Panc1 (cell line): ENCODE data around the gene ATP11A. TPM values are rescaled to one million over a fixed set of nuclear protein-coding genes. Genes with fewer than 3 reads are reported as not detected.

ENCODE experiments used
- ATAC-seq: fragments of 200-7000 bp; cut with Tn5 transposase; 2 replicates; pipeline ENCODE4 v1.9.1; 2020; ENCODE audit warnings: mild to moderate bottlenecking, moderate library complexity
- BruUV-seq: library from RNA; stranded (reverse); fragments of 400-500 nt; replicated peaks from 2 replicates; lab custom pipeline; 2021; lab: Mats Ljungman, UMichigan
- CTCF ChIA-PET: fragments of 300-600 bp; sonication (Branson Sonifier 250); formaldehyde crosslinking; loops from one replicate; lab custom pipeline; 2022; ENCODE audit warnings: antibody characterized with exemption; lab: Charles Lee
- POLR2A ChIA-PET: fragments of 300-600 bp; sonication (Branson Sonifier 250); formaldehyde crosslinking; loops from one replicate; lab custom pipeline; 2022; ENCODE audit warnings: antibody characterized with exemption; lab: Charles Lee
- DNase-seq: peaks from one replicate; pipeline ENCODE4 v3.0.0-alpha.2; 2010; ENCODE audit warnings: low read depth, low spot score
- H3K27ac ChIP-seq: 2 replicates; pipeline ENCODE4 v1.5.1; 2011; ENCODE audit warnings: mild to moderate bottlenecking, low read length, inconsistent platforms
- H3K27me3 ChIP-seq: fragments of 200-500 bp; sonication (Bioruptor generic); 2 replicates; pipeline ENCODE4 v1.6.0; 2014; ENCODE audit warnings: low read length, inconsistent platforms; ENCODE audit not compliant: control insufficient read depth, insufficient read depth
- H3K36me3 ChIP-seq: fragments of 200-500 bp; sonication (Bioruptor generic); 2 replicates; pipeline ENCODE4 v1.5.1; 2014; ENCODE audit warnings: inconsistent platforms, mild to moderate bottlenecking, low read length, moderate library complexity; ENCODE audit not compliant: control insufficient read depth, insufficient read depth
- H3K4me1 ChIP-seq: 2 replicates; pipeline ENCODE4 v1.5.1; 2011; ENCODE audit warnings: inconsistent platforms, mild to moderate bottlenecking, low read length, moderate library complexity; ENCODE audit not compliant: control insufficient read depth, insufficient read depth
- H3K4me3 ChIP-seq, 2 experiments: 2 replicates each; pipeline ENCODE4 v1.5.1; 2011 to 2012; ENCODE audit warnings: low read depth in 2 of 2, low read length in 2 of 2, mild to moderate bottlenecking in 2 of 2, inconsistent platforms in 1 of 2, moderate library complexity in 1 of 2
- H3K9me3 ChIP-seq: fragments of 200-500 bp; sonication (Bioruptor generic); 2 replicates; pipeline ENCODE4 v1.5.1; 2014; ENCODE audit warnings: low read depth, mild to moderate bottlenecking, inconsistent platforms, low read length, moderate library complexity; ENCODE audit not compliant: control insufficient read depth, insufficient read depth
- POLR2AphosphoS5 ChIP-seq: IDR thresholded peaks from 2 replicates; pipeline ENCODE4 v1.6.1; 2012; ENCODE audit warnings: mild to moderate bottlenecking, low read depth, low read length, moderate library complexity
- SIN3A ChIP-seq: IDR thresholded peaks from 2 replicates; pipeline ENCODE4 v1.6.1; 2012; ENCODE audit warnings: low read depth, mild to moderate bottlenecking, low read length, moderate library complexity, borderline replicate concordance; ENCODE audit not compliant: insufficient read depth
- TCF7L2 ChIP-seq: IDR thresholded peaks from 2 replicates; pipeline ENCODE4 v1.6.1; 2011; ENCODE audit warnings: mild to moderate bottlenecking, low read depth, low read length, inconsistent platforms
- in situ Hi-C: cut with HindIII; loops from 2 replicates; pipeline ENCODE4 v1.10.0; 2016; ENCODE audit warnings: low sequenced_read_pairs, low pct_unique_long_range_greater_than_20kb
- intact Hi-C: fragments of 100-400 bp; cut with micrococcal nuclease; formaldehyde crosslinking; loops from one replicate; pipeline ENCODE4 v1.10.0; 2022; ENCODE audit not compliant: unreplicated experiment
- total RNA-seq: library from RNA; stranded (reverse); gene quantifications from one replicate; pipeline ENCODE4 v1.2.1, GENCODE V29; 2021; ENCODE audit not compliant: unreplicated experiment
- TF ChIP-seq, protein P1 (sequence below), 2 experiments: IDR thresholded peaks; 2 replicates each; pipeline ENCODE4 v1.6.1; 2011 to 2012; ENCODE audit warnings: low read depth in 2 of 2, control low read depth in 1 of 2, low read length in 1 of 2, mild to moderate bottlenecking in 1 of 2, moderate library complexity in 1 of 2; ENCODE audit not compliant: insufficient read depth in 1 of 2
- TF ChIP-seq, protein P2 (sequence below): fragments of 450-650 bp; IDR thresholded peaks from 2 replicates; pipeline ENCODE4 v1.5.1; 2017; ENCODE audit warnings: mild to moderate bottlenecking

ATP11A gene
- total RNA-seq, 1 experiment from 2014 or later, result 85.8 TPM

GRCh38 chr13:112825071-112825470 is 135.2 kb downstream of the ATP11A start:
- Histone ChIP-seq H3K9me3 (no peaks in the 10 kb centered on the region), H3K4me1 (no peaks in the 10 kb centered on the region), H3K4me3 (no peak overlapping the region), H3K27ac (no peak overlapping the region), H3K36me3 (peaks cover 2% of the 10 kb centered on the region; the same call in 1 of the 2 replicates), H3K27me3 (no peaks in the 10 kb centered on the region)
- no TSS peak for BruUV-seq
- no peak for DNase-seq
- no peak for TF ChIP-seq TCF7L2
- TF ChIP-seq, protein P1, sequence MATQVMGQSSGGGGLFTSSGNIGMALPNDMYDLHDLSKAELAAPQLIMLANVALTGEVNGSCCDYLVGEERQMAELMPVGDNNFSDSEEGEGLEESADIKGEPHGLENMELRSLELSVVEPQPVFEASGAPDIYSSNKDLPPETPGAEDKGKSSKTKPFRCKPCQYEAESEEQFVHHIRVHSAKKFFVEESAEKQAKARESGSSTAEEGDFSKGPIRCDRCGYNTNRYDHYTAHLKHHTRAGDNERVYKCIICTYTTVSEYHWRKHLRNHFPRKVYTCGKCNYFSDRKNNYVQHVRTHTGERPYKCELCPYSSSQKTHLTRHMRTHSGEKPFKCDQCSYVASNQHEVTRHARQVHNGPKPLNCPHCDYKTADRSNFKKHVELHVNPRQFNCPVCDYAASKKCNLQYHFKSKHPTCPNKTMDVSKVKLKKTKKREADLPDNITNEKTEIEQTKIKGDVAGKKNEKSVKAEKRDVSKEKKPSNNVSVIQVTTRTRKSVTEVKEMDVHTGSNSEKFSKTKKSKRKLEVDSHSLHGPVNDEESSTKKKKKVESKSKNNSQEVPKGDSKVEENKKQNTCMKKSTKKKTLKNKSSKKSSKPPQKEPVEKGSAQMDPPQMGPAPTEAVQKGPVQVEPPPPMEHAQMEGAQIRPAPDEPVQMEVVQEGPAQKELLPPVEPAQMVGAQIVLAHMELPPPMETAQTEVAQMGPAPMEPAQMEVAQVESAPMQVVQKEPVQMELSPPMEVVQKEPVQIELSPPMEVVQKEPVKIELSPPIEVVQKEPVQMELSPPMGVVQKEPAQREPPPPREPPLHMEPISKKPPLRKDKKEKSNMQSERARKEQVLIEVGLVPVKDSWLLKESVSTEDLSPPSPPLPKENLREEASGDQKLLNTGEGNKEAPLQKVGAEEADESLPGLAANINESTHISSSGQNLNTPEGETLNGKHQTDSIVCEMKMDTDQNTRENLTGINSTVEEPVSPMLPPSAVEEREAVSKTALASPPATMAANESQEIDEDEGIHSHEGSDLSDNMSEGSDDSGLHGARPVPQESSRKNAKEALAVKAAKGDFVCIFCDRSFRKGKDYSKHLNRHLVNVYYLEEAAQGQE (IDR thresholded peaks at IDR 0.05; ENCODE audit: insufficient read depth in 1 of 2, low read depth in 2 of 2, low read length in 1 of 2), result no peak
- no peak for TF ChIP-seq SIN3A
- TF ChIP-seq, protein P2, sequence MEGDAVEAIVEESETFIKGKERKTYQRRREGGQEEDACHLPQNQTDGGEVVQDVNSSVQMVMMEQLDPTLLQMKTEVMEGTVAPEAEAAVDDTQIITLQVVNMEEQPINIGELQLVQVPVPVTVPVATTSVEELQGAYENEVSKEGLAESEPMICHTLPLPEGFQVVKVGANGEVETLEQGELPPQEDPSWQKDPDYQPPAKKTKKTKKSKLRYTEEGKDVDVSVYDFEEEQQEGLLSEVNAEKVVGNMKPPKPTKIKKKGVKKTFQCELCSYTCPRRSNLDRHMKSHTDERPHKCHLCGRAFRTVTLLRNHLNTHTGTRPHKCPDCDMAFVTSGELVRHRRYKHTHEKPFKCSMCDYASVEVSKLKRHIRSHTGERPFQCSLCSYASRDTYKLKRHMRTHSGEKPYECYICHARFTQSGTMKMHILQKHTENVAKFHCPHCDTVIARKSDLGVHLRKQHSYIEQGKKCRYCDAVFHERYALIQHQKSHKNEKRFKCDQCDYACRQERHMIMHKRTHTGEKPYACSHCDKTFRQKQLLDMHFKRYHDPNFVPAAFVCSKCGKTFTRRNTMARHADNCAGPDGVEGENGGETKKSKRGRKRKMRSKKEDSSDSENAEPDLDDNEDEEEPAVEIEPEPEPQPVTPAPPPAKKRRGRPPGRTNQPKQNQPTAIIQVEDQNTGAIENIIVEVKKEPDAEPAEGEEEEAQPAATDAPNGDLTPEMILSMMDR, result no peak
- no peak for TF ChIP-seq POLR2AphosphoS5
- in situ Hi-C loops (no loop called here), intact Hi-C loops (no loop called here)
- ChIA-PET CTCF (no interaction called here), POLR2A (no interaction called here)
- ATAC-seq, result no peak

DNA sequence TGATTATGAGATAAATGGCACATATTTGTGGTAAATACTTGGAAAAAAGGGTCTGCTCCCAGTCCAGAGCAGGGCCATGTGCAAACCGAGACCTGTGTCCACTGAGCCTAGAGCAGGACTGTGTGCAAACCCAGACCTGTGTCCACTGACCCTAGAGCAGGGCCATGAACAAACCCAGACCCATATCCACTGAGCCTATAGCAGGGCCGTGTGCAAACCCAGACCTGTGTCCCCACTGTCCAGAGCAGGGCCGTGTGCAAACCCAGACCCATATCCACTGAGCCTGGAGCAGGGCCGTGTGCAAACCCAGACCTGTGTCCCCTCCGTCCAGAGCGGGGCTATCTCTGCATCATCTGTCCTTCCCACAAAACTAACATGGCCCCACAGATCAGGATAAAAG is 136.0 kb downstream of the ATP11A start:
- intact Hi-C loops (no loop called here), in situ Hi-C loops (no loop called here)
- no peak overlapping the region for H3K4me3 ChIP-seq
- ChIA-PET POLR2A (no interaction called here), CTCF (no interaction called here)
- DNase-seq (no peak), ATAC-seq (no peak)
- TF ChIP-seq TCF7L2, result no peak
- TF ChIP-seq, protein P1 (IDR thresholded peaks at IDR 0.05; ENCODE audit: insufficient read depth in 1 of 2, low read depth in 2 of 2, low read length in 1 of 2), result no peak
- TF ChIP-seq POLR2AphosphoS5, result no peak
- TF ChIP-seq SIN3A, result no peak
- TF ChIP-seq, protein P2, result no peak
- no TSS peak for BruUV-seq
- H3K36me3 ChIP-seq, result peaks cover 2% of the 10 kb centered on the region; the same call in 1 of the 2 replicates
- no peak overlapping the region for H3K27ac ChIP-seq
- H3K9me3 ChIP-seq, result no peaks in the 10 kb centered on the region
- no peaks in the 10 kb centered on the region for H3K27me3 ChIP-seq
- H3K4me1 ChIP-seq, result no peaks in the 10 kb centered on the region
